Activated CD4-positive, CD25-positive, alpha-beta regulatory T cell (primary cell): Measurements from ENCODE around the gene ERP29.
"Not testable (repeated sequence)": the region's sequence is repeated elsewhere in the genome, so short reads cannot be mapped to it uniquely, and the experiment has no call there.

Source experiments
- DNase-seq, 4 experiments: peaks; one replicate each; lab custom pipeline; 2025; lab: John Stamatoyannopoulos, UW

The ERP29 gene

DNA sequence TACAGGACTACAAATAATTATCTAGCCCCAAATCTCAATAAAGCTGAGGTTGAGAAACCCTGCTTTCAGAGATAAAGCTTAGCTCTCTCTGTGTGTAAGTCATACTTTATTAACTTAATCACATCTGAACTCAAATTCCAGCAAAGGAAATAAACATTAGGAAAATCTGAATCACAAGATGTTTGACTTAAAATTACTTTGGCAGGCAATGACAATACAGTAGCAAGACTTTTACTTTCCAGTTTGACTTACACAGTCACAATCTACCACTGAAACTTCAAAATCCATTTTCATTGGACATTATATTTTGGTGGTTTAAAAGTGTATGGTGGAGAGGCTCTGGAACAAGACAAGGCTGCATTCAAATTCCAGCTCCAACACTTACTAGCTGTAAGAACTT is 11.7 kb upstream of the ERP29 start:
- DNase-seq, result no peak

DNA sequence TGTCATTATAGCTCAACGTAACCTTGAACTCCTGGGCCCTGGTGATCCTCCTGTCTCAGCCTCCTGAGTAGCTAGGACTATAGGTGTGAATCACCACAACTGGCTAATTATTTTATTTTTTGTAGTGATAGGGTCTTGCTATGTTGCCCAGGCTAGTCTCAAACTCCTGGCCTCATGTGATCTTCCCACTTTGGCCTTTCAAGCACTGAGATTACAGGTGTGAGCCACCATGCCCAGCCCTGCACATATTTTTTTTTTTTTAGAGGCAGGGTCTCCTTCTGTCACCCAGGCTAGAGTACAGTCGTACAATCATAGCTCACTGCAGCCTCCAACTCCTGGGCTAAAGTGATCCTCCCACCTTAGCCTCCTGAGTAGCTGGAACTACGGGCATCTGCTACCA is 9.2 kb upstream of the ERP29 start:
- no peak for DNase-seq

DNA sequence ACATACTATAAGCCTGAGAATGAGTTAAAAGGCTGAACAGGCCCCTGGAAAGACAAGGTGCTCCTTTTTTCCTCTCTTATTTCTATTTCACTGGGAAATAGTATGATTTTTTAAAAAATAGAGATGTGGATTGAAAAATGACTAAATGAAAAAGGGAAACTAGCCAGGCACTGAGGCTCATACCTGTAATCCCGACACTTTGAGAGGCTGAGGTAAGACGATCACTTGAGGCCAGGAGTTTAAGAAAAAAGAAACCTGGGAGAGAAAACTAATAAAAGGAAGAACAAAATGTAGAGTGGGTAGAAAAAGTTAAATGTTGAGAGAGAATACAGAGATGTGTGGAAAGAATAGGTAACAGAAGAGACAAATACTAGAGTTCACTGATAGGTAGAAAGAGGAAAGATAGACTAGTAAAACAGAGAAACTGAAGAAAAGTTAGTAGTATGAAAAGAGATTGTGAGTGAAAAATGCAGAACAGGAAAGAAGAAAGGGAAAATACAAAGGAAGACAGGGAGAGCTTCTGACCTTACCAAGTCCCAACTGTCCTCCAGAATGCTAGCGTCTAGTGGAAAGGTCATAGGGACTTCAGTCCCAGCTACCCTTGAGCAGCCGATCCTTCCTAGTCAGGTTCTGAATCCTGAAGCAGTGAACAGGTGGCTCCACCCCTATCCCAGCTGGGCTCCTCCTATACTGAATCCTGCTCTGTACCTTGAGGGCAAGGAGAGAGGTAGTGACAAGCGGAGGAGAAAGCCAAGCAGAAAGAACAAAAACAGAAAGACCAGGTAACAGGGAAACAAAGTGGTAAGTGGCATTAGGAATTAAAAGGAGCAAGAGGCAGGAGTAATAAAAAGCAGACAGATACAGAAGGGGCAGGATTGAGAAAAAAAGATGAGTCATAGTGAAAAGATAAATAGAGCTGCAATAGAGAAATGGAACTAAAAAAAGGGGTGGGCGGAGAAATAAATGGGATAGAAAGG is 7.5 kb upstream of the ERP29 start:
- no peak for DNase-seq

DNA sequence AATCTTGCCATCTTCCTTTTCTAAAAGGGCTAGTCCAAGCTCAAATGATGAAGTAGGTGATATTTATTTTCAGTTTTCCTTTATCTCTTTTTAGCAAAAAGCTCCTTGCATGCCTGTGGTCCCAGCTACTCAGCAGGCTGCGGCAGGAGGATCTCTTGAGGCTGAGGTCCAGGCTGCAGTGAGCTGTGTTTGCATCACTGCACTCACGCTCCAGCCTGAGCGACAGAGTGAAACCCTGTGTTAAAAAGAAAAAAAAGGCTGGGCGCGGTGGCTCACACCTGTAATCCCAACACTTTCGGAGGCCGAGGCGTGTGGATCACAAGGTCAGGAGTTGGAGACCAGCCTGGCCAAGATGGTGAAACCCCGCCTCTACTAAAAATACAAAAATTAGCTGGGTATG is 5.3 kb upstream of the ERP29 start:
- no peak for DNase-seq

DNA sequence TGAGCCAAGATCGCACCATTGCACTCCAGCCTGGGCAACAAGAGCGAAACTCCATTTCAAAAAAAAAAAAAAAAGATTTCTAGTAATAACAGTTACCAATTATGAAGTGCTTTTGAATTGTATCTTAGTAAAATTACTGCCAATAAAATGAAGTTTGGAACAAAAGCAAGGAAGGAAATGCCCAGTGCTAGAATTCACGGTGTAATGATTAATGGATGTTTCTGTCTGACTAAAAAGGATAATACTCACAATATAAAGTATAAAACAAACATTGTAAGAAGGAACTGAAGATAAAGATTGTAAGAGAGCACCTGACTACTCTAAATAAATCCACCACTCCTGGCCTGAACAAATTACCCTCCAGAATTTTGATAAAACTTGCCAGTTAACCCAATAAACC is 4.3 kb upstream of the ERP29 start:
- DNase-seq, result no peak

DNA sequence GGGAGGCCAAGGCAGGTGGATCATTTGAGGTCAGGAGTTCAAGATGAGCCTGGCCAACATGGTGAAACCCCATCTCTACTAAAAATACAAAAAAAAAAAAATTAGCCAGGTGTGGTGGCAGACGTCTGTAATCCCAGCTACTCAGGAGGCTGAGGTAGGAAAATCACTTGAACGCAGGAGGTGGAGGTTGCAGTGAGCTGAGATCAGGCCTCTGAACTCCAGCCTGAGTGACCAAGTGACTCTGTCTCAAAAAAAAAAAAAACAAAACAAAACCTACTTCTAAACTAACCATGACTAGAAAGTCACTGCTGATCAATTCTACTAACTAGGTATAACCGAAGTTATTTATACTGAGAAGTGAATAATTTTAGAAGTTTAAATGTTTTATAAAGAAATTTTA is 3.6 kb upstream of the ERP29 start:
- not testable (repeated sequence) for DNase-seq

DNA sequence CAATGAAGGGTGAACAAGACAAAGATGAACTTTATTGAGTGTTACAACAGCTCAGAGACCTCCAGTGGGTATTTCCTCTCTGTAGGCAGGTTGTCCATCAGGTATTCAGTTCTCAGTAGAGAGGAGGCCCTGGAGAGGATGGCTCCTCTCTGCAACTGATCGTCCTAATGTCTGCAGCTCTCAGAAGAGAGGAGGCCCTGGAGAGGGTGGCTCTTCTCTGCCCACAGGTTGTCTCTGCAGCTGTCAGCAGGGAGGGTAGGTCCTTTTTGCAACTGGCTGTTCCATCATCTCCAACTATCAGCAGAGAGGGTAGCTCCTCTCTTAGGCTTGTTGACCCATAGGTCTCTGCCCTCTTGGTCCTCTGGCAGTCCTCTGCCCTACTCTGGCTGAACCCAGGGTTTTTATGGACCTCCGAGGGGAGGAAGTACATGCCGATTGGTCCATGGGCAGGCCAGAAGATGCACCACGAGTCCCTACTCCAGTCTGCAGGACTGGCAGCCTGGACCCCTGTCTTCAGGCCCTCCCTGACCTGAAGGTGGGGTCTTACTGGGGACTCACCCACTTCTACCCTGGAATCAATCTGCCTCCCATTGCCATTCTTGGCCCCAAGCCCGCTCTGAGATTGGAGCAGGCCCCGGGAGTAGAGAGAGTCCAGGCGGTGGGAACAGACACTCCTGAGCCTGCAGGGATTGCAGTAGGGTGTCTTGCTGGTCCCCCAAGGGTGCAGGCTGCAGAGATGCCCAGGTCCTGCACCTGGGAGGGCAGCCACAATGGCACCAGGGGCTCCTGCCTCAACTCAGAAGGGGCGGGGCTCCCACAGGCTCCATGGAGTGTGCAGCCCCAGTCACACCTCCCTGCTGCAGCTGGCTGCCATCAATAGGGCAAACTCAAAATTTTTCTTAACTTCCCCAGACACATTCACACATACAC is 2.5 kb upstream of the ERP29 start:
- DNase-seq, result no peak

DNA sequence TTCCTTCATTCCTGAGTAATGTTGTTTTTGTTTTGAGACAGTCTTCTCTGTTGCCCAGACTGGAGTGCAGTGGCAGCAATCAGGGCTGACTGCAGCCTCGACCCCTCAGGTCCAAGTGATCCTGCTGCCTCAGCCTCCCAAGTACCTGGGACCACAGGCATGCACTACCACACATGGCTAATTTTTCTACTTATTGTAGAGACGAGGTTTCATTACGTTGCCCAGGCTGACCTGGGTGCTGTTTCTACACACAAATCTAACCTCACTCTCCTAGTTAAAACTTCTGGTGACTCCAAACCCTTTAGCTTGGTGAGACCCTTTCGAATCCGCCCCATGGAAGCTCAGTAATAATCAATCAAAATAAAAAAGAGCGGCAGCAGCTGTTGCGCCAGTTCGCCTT is 1.5 kb upstream of the ERP29 start:
- no peak for DNase-seq

DNA sequence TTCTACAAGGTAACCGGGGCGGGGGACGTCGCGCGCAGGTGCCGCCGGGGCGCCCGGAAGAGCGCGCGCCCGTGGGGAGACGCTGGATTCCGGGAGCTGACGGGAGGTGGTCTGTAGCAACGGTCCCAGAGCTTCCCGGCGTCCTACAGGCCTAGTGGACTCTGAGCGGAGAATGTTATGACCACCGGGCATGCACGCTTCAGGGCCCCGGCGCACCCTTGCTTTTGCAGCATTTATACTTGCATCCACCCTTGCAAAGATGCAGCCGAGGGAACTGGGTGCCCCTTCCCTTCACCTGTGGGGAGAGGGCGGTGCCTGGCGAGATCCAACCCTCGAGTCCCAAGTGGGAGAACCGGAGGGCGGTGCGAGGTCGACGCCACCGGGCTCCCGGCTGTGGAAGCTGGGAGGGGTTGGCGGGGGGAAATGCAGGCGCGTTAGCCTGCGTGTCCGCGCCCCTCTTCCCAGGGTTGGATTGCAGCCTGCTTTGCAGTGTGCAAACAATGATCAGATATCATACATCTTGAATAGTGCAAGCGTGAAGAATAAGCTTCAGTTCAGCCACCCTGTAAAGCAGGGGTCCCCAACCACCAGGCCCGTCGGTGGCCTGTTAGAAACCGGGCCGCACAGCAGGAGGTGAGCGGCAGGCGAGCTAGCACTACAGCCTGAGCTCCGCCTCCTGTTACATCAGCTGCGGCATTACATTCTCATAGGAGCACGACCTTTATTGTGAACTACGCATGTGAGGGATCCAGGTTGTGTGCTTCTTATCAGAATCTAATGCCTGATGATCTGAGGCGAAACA is 576 bp downstream of the ERP29 start:
- peak in 3 of 4 experiments; percentile 35 to 56 (median 47) for DNase-seq

DNA sequence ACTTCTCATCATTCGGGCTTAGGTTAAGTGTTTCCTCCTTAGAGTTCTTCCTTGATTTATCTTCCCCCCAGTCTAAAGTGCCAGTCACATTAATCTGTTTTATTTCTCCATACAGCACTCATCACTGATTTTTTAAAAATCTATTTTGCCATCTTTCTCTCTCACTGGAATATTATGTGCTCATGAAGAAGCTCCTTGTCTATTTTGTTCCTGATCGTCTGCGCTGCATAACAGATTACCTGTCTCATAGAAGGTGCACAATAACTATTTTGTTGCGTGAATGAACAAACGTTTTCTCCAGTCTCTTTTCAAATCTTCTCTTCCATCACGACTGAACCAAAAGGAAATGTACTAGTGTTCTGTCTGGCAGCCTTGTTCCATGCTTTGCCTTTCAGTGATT is 2.7 kb downstream of the ERP29 start:
- no peak for DNase-seq

DNA sequence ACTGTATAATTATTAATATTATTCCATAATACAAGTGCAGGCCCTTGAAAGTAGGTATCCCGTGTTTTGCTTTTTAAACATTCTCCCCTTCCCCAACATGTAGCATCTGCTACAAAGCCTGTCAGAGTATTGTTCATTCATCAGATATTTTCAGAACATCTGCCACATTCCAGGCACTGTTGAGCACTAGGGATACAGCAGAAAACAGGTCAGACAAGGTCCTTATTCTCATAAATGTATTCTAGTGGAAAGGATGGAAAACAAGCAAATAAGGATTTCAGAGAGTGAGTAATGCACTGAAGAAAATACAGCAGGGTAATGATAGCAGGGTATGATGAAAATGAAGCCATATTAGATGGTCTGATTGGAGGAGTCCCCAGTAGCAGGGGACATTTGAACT is 3.8 kb downstream of the ERP29 start:
- DNase-seq, result no peak

DNA sequence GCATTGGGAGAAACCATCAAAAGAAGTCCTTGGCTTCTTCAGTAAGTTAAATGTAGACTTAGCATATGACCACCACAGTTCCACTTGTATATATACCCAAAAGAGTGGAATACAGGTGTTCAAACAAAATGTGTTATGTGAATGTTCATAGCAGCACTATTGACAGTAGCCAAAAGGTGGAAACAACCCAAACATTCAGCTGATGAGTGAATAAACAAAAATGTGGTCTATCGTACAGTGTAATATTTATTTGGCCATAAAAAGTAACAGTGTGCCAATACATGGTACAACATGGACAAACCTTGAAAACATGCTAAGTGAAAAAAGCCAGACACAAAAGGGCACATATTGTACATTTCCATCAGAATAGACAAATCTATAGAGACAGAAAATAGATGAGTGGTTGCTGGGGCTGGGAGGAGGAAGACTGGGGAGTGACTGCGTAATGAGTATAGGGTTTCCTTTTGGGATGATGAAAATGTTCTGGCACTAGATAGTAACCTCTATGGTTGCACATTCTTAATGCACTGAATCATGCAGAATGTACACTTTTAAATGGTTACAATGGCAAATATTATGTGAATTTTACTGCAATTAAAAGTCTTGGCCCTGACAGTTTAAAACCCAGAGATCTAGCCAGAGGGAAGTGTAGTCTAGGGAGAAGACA is 5.5 kb downstream of the ERP29 start:
- DNase-seq, result no peak

DNA sequence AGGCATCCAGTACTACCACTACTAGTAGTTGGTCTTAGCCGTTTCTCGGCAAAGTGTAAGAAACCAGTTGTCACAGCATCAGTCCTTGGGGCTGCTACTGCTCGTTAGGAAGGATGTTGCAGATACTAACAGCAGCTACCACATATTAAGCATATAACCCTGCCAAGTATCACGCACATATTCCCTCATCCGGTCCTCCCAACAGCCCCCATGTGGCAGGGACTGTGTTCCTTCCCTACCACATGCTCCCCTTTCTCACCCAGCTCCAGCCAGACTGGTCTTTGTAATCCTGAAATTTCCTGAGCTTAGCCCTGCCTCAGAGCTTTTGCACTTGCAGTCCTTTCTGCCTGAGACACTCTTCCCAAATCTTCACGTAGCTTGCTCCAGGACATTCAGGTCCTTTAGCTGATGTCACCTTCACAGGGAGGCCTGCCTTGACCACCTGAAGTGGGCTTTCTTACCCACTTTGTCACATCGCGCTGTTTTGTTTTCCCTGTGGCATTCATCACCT is 7.8 kb downstream of the ERP29 start:
- no peak for DNase-seq

DNA sequence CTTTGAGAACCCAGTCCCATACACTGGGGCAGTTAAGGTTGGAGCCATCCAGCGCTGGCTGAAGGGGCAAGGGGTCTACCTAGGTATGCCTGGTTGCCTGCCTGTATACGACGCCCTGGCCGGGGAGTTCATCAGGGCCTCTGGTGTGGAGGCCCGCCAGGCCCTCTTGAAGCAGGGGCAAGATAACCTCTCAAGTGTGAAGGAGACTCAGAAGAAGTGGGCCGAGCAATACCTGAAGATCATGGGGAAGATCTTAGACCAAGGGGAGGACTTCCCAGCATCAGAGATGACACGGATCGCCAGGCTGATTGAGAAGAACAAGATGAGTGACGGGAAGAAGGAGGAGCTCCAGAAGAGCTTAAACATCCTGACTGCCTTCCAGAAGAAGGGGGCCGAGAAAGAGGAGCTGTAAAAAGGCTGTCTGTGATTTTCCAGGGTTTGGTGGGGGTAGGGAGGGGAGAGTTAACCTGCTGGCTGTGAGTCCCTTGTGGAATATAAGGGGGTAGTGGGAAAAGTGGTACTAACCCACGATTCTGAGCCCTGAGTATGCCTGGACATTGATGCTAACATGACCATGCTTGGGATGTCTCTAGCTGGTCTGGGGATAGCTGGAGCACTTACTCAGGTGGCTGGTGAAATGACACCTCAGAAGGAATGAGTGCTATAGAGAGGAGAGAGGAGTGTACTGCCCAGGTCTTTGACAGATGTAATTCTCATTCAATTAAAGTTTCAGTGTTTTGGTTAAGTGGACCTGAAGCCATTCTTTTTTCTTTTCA is 9.2 kb downstream of the ERP29 start:
- no peak for DNase-seq

DNA sequence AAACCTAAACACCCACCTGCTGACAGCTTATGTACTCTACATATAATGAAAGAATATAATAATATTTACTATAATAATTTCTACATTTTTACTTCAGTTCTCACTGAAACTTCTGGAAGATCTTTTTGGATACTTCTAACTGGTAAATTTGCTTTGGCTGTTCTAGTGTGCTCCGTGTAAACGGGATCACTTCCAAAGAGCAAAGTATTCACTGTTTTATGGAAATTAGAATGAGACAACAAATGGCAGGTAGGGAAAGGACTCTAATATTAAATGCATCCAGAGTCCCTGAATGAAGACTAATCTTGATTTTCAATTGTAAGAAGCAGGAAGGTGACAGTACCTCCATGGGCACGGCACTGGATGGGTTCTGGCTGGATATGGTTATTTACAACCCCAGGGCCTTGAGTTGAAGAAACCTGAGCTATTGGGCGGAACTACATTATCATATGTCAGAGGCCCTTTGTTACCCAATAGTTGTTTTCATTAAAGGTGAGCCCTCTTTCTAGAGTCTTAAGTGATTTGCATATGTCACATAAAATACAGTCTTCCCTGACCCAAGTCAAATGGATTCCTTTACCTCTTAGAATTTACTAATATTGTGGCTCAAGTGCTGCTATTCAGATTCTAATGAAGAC is 10.7 kb downstream of the ERP29 start:
- no peak for DNase-seq

DNA sequence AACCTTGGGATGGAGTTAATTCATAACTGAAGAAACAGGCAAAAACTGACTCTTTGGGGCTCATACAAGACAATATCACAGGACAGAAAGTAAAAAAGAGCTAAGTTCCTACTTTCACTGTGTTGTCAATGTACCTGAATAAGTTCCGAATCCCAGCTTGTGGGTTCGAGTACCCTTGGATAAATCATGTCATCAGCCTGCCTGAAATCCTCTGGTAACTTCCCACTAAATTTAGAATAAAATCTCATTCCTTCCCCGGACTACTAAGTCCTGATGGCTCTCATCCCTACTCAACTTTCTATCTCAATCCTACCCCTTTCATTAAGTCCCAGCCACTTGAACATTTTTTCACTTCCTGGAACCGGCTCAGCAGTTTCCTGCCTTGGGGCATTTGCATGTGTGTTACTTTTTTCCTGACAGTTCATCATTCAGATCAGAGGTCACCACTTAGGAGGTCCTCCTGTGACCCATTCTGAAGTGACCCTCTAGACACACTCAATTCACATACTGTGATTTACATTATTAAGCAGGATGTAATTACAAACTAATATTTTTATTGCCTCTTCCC is 12.7 kb downstream of the ERP29 start:
- DNase-seq, result no peak

DNA sequence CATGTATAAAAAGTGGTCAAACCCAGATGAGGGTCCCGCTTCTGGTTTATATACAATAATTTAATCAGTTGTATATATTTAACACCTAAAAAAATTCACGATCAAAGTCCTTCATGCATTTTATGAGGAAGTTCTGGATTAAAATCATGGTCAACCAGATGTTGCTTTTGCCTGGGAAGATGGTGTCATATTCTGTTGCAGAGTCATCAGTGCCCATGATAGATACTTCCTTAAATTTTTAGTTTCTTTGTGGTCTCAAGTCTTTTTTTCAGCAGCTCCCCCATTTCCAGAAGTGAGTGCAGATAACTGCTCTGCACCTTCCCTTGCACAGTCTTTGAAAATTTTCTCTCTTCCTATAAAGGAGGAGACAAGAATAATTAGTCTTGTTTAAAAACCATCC is 16.1 kb downstream of the ERP29 start:
- no peak for DNase-seq

DNA sequence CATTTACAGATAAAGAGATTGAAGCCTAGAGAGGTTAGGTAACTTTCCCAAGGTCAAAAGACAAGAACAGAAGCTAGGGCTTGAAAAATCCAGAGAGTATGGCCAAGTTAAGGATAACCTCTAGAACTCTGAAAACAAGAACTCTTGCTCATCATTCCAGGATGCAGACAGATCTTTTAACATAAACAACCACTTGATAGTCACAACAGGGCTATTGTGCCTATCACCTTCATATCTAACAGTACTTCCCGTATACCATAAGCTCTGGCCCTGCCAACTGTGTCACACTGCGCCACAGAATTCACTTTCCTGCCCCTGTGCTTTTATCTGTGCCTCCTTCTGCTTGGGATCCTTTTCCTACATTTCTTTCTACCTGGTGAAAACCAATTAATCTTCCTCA is 18.2 kb downstream of the ERP29 start:
- no peak for DNase-seq

DNA sequence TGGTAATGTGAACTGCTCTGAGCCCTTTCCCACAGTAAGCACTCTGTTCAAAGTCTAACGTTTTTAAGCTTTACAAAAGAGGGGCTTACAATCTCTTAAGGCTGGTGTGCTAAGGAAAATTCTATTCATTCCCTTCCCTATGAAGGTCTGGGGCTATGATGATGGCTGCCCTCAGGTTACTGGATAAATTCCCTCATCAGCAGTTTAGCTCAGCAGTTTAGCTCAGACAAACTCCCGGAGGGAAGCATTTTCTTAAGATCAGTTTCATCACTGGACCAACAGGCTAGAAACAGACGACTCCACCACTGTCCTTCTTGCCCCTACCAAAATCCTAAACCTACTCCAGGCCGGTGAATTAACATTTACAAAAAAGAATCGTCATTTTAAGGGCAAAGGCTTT is 19.1 kb downstream of the ERP29 start:
- no peak for DNase-seq
